WTC11 (cell line): ENCODE measurements around the gene TMEM121B. TPM values are rescaled to one million over a fixed set of nuclear protein-coding genes. Genes with fewer than 3 reads are reported as not detected.

ENCODE experiments used
- ATAC-seq: fragments of 200-7000 bp; cut with Tn5 transposase; 2 replicates; pipeline ENCODE4 v1.10.0; 2021; ENCODE audit warnings: mild to moderate bottlenecking, moderate library complexity
- CTCF ChIA-PET: fragments of 300-600 bp; sonication (Branson Sonifier 250); formaldehyde crosslinking; loops from one replicate; lab custom pipeline; 2021; ENCODE audit warnings: antibody characterized with exemption; lab: Charles Lee
- POLR2A ChIA-PET: fragments of 350-600 bp; sonication (Branson Sonifier 250); formaldehyde crosslinking; loops from one replicate; lab custom pipeline; 2021; ENCODE audit warnings: antibody characterized with exemption; lab: Charles Lee
- DNase-seq: peaks from one replicate; pipeline ENCODE4 v3.0.0; 2021; ENCODE audit warnings: low spot score
- H3K27ac Mint-ChIP-seq: 2 replicates; pipeline ENCODE4 v1.8.0; 2021; ENCODE audit warnings: mixed read lengths
- H3K27me3 Mint-ChIP-seq: 2 replicates; pipeline ENCODE4 v1.8.0; 2021; ENCODE audit warnings: low read depth, mild to moderate bottlenecking, moderate library complexity, mixed read lengths
- H3K36me3 Mint-ChIP-seq: 2 replicates; pipeline ENCODE4 v1.8.0; 2021; ENCODE audit warnings: mixed read lengths
- H3K4me1 Mint-ChIP-seq: 2 replicates; pipeline ENCODE4 v1.8.0; 2022; ENCODE audit warnings: mixed read lengths
- H3K4me3 Mint-ChIP-seq: 2 replicates; pipeline ENCODE4 v1.8.0; 2021; ENCODE audit warnings: mild to moderate bottlenecking, moderate library complexity, mixed read lengths
- H3K9me3 Mint-ChIP-seq: 2 replicates; pipeline ENCODE4 v1.8.0; 2021; ENCODE audit warnings: mixed read lengths
- AFF4 ChIP-seq: sonication (generic); formaldehyde crosslinking; IDR thresholded peaks from 2 replicates; pipeline ENCODE4 v1.8.1; 2023; ENCODE audit warnings: mild to moderate bottlenecking, missing genetic modification reagents, borderline replicate concordance
- ATF3 ChIP-seq: sonication (generic); formaldehyde crosslinking; conservative IDR thresholded peaks from 2 replicates; pipeline ENCODE4 v1.8.1; 2022; ENCODE audit warnings: mild to moderate bottlenecking, missing genetic modification reagents
- ATF6 ChIP-seq: sonication (generic); formaldehyde crosslinking; IDR thresholded peaks from 2 replicates; pipeline ENCODE4 v1.8.1; 2023; ENCODE audit warnings: mild to moderate bottlenecking, missing genetic modification reagents
- E2F5 ChIP-seq: sonication (generic); formaldehyde crosslinking; IDR thresholded peaks from 2 replicates; pipeline ENCODE4 v1.8.1; 2022; ENCODE audit warnings: mild to moderate bottlenecking, moderate library complexity, missing genetic modification reagents
- FOXP4 ChIP-seq: sonication (generic); formaldehyde crosslinking; IDR thresholded peaks from 2 replicates; pipeline ENCODE4 v1.8.0; 2022; ENCODE audit warnings: mild to moderate bottlenecking, missing genetic modification reagents
- GTF2I ChIP-seq: fragments of 250-450 bp; sonication (Bioruptor Pico); conservative IDR thresholded peaks from 2 replicates; pipeline ENCODE4 v1.4.0; 2021; ENCODE audit warnings: mild to moderate bottlenecking
- IRF2 ChIP-seq: sonication (generic); formaldehyde crosslinking; IDR thresholded peaks from 2 replicates; pipeline ENCODE4 v1.8.0; 2022; ENCODE audit warnings: low read depth, missing genetic modification reagents, borderline replicate concordance
- MLX ChIP-seq: sonication (generic); formaldehyde crosslinking; IDR thresholded peaks from 2 replicates; pipeline ENCODE4 v1.8.1; 2023; ENCODE audit warnings: mild to moderate bottlenecking, missing genetic modification reagents, moderate library complexity
- NFATC4 ChIP-seq: fragments of 250-450 bp; sonication (Bioruptor Pico); IDR thresholded peaks from 2 replicates; pipeline ENCODE4 v1.9.0; 2021; ENCODE audit warnings: mild to moderate bottlenecking
- NFE2L1 ChIP-seq: sonication (generic); formaldehyde crosslinking; IDR thresholded peaks from 2 replicates; pipeline ENCODE4 v1.8.1; 2023; ENCODE audit warnings: missing genetic modification reagents
- NR2C2 ChIP-seq: sonication (generic); formaldehyde crosslinking; IDR thresholded peaks from 2 replicates; pipeline ENCODE4 v1.8.0; 2022; ENCODE audit warnings: mild to moderate bottlenecking, missing genetic modification reagents
- PREB ChIP-seq: sonication (generic); formaldehyde crosslinking; IDR thresholded peaks from 2 replicates; pipeline ENCODE4 v1.8.1; 2022; ENCODE audit warnings: mild to moderate bottlenecking, missing genetic modification reagents, moderate library complexity, borderline replicate concordance
- RORB ChIP-seq: fragments of 250-450 bp; sonication (Bioruptor Pico); IDR thresholded peaks from 2 replicates; pipeline ENCODE4 v1.9.0; 2021; ENCODE audit warnings: mild to moderate bottlenecking
- STAT6 ChIP-seq: sonication (generic); formaldehyde crosslinking; conservative IDR thresholded peaks from 2 replicates; pipeline ENCODE4 v1.8.1; 2023; ENCODE audit warnings: mild to moderate bottlenecking, low read depth, missing genetic modification reagents, moderate library complexity
- USF2 ChIP-seq: sonication (generic); formaldehyde crosslinking; IDR thresholded peaks from 2 replicates; pipeline ENCODE4 v1.8.1; 2023; ENCODE audit warnings: mild to moderate bottlenecking, missing genetic modification reagents, moderate library complexity
- ZBTB21 ChIP-seq: sonication (generic); formaldehyde crosslinking; IDR thresholded peaks from 2 replicates; pipeline ENCODE4 v1.8.1; 2023; ENCODE audit warnings: mild to moderate bottlenecking, missing genetic modification reagents, borderline replicate concordance
- ZNF219 ChIP-seq: sonication (generic); formaldehyde crosslinking; IDR thresholded peaks from 2 replicates; pipeline ENCODE4 v1.8.0; 2023; ENCODE audit warnings: missing genetic modification reagents, mild to moderate bottlenecking, borderline replicate concordance
- ZNF396 ChIP-seq: fragments of 250-450 bp; sonication (Bioruptor Pico); IDR thresholded peaks from 2 replicates; pipeline ENCODE4 v1.8.0; 2021; ENCODE audit warnings: mild to moderate bottlenecking, moderate library complexity, borderline replicate concordance
- total RNA-seq: library from RNA; stranded (reverse); gene quantifications from 3 replicates; pipeline ENCODE4 v1.2.3, GENCODE V29; 2021

TMEM121B gene
- total RNA-seq, 1 experiment from 2014 or later = 7.5 TPM

GRCh38 chr22:17143101-17143500 is 21.9 kb upstream of the TMEM121B start (continued):
- TF ChIP-seq STAT6 (CRISPR knock-in tag) (no peak), NR2C2 (CRISPR knock-in tag) (no peak), PREB (no peak), ZBTB21 (CRISPR knock-in tag) (no peak), MLX (no peak), ATF6 (CRISPR knock-in tag) (no peak), GTF2I (no peak), RORB (CRISPR knock-in tag) (no peak)

- Mint-ChIP-seq H3K4me3 (no peak overlapping the region), H3K4me1 (no peaks in the 10 kb centered on the region), H3K27ac (no peak overlapping the region), H3K36me3 (peaks cover 59% of the 10 kb centered on the region), H3K27me3 (no peaks in the 10 kb centered on the region), H3K9me3 (no peaks in the 10 kb centered on the region)
- ATAC-seq (no peak), DNase-seq (no peak)
- POLR2A ChIA-PET = no interaction called here
- CTCF ChIA-PET = interaction anchor here (0.6 kb wide), 1 partner anchor 10 kb away, joined by 3 read pairs; no protein-coding TSS in a partner anchor
- TF ChIP-seq USF2 (CRISPR knock-in tag) (no peak), PREB (no peak), E2F5 (CRISPR knock-in tag) (no peak), NFE2L1 (no peak), AFF4 (CRISPR knock-in tag) (no peak), NFATC4 (CRISPR knock-in tag) (no peak), ATF3 (CRISPR knock-in tag) (no peak), ZNF219 (CRISPR knock-in tag) (no peak), ZNF396 (CRISPR knock-in tag) (no peak), FOXP4 (CRISPR knock-in tag) (no peak), IRF2 (CRISPR knock-in tag) (no peak)
Observed at GRCh38 chr22:17140826-17141766, 19.9 kb upstream of the TMEM121B start.
